ELR (cell line): ENCODE measurements around the gene CCDC12.

Source experiments
- DNase-seq: peaks from one replicate; pipeline ENCODE4 v3.0.0-alpha.2; 2015; ENCODE audit warnings: low read depth

Gene CCDC12

DNA sequence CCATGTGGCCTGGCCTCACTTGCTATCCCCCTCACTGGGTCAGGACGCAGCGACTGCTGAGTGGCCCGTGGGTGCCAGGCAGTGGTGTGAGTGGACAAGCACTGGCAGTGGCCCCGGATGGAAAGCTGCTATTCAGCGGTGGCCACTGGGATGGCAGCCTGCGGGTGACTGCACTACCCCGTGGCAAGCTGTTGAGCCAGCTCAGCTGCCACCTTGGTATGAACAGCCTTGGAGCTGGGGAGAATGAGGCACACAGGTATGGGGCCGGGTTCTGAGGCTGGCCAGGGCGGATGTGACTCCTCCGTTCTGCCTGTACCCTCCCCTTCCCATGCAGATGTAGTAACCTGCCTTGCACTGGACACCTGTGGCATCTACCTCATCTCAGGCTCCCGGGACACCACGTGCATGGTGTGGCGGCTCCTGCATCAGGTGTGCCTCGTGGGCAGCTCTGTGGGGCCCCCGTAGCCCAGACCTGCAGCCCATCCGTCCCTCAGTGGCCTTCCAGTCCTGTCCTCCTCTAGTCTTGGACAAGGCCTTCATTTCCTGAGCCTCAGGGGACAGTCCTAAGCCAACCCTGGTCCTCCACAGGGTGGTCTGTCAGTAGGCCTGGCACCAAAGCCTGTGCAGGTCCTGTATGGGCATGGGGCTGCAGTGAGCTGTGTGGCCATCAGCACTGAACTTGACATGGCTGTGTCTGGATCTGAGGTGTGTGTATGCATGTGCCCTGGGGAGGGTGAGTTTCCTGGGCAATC, 31.1 kb upstream of the CCDC12 start:
- no peak for DNase-seq

DNA sequence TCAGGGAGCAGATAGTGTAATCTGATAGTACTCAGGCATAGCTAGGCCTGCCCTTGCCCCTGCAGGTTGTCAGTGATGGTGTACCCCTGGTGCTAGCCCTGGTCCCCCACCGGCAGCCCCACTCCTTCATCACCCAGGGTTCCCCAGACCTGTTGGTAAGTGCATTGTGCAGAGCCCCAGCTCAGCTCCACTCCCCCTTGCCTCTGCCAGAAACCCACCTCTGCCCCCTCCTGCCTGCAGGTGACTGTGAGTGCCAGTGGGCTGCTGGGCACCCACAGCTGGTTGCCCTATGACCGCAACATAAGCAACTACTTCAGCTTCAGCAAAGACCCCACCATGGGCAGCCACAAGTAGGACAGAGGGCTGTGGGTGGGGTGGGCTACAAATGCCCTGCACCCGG, 30.5 kb upstream of the CCDC12 start:
- no peak for DNase-seq

DNA sequence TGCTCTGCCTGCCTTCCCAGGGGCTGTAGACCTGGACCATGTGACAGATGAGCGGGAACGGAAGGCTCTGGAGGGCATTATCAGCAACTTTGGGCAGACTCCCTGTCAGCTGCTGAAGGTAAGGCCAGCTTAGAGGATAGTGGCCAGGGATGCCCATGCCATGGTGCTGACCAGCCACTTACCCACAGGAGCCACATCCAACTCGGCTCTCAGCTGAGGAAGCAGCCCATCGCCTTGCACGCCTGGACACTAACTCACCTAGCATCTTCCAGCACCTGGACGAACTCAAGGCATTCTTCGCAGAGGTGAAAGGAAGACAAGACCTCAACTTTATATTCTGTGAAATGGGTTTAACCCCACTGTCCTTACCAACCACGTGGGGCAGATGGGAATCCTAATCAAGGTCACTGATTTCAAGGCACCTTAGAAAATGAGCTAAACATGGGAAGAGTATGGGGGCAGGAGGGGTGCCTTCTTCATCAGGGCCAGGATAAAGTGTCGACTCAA, 29.7 kb upstream of the CCDC12 start:
- DNase-seq, result no peak

DNA sequence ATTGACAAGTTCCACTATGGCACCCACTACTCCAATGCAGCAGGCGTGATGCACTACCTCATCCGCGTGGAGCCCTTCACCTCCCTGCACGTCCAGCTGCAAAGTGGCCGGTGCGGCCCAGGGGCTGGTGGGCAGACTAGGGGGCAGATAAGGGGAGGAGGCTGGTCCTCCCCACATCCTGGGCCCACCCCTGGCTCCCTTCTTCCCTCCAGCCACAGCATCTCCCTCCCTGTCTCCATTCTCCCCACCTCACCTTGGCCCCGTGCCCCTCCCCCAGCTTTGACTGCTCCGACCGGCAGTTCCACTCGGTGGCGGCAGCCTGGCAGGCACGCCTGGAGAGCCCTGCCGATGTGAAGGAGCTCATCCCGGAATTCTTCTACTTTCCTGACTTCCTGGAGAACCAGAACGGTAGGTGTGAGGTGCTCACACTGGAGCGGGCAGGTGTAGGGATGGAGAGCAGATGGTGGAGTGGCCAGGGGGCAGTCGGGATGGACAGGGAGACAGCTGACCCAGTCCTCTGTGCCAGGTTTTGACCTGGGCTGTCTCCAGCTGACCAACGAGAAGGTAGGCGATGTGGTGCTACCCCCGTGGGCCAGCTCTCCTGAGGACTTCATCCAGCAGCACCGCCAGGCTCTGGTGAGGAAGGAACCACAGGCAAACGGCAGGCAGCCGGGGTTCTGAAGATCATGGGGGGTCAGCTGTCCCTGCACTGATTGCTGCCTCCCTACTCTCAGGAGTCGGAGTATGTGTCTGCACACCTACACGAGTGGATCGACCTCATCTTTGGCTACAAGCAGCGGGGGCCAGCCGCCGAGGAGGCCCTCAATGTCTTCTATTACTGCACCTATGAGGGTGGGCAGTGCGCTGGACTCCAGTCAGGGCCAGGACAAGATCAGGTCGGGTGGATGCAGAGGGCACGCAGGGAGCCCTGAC, 28.9 kb upstream of the CCDC12 start:
- DNase-seq, result no peak

DNA sequence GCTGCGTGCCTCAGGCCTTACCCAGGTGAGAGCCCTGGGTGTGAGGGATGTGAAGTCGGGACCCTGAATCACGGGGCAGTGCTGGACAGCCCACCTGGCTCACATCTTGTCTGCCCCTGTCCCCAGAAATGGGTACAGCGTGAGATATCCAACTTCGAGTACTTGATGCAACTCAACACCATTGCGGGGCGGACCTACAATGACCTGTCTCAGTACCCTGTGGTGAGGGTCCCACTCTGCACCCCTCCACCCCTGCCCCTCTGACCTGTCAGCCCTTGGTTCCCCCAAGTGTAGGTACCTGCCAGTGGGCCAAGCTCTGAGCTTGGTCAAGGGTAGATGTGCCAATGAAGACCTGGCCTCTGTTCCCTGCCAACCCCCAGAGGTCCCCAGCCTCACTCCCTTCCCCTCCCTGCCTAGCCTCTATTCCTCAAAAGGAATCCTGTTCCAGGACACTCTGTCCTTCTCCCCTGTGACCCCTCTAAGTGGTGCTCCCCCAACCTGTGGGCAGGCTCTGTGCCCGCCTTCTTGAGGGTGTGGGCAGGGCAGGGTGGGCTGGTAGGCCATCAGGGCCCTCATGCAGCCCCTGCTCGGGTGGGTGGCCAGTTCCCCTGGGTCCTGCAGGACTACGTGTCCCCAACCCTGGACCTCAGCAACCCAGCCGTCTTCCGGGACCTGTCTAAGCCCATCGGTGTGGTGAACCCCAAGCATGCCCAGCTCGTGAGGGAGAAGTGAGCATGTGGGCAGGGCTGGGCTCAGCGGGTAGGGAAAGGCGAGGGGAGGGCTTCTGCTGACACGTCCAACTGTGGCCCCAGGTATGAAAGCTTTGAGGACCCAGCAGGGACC, 28.0 kb upstream of the CCDC12 start:
- DNase-seq, result no peak

DNA sequence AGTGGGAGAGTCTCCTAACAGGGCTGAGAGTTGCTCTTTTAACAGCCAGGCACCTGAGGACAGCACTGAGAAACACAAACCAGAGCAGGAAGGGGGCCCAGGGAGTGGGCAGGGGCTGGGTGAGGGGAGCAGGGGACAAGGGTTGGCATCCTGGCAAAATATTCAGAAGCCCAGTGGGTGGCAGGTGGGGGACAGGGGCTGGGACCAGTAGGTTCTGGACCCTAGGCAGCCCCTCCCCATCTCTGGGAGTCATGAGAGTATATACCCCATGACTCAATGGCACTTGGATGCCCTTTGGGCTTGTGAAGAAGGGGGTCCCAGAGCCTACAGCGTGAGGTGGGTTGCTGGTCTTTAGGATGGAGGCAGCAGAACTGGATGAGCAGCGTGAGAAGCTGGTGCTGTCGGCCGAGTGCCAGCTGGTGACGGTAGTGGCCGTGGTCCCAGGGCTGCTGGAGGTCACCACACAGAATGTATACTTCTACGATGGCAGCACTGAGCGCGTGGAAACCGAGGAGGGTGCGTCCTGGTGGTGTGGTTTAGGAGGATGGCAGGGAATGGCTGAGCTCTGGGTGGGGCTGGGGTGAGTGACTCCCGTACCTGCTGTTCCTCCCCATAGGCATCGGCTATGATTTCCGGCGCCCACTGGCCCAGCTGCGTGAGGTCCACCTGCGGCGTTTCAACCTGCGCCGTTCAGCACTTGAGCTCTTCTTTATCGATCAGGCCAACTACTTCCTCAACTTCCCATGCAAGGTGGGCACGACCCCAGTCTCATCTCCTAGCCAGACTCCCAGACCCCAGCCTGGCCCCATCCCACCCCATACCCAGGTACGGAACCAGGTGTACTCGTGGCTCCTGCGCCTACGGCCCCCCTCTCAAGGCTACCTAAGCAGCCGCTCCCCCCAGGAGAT, 27.2 kb upstream of the CCDC12 start:
- DNase-seq, result no peak

DNA sequence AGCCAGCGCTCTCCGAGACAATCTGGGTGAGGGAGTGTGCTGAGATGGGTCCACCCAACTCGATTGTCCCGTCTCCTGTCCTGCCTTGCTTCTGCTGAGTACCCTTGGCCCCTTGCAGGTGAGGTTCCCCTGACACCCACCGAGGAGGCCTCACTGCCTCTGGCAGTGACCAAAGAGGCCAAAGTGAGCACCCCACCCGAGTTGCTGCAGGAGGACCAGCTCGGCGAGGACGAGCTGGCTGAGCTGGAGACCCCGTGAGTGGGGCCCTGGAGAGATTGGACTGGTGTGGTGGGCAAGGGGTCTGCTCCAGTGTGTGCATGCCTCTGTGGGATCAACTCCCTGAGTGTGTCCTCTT, 26.5 kb upstream of the CCDC12 start:
- no peak for DNase-seq

DNA sequence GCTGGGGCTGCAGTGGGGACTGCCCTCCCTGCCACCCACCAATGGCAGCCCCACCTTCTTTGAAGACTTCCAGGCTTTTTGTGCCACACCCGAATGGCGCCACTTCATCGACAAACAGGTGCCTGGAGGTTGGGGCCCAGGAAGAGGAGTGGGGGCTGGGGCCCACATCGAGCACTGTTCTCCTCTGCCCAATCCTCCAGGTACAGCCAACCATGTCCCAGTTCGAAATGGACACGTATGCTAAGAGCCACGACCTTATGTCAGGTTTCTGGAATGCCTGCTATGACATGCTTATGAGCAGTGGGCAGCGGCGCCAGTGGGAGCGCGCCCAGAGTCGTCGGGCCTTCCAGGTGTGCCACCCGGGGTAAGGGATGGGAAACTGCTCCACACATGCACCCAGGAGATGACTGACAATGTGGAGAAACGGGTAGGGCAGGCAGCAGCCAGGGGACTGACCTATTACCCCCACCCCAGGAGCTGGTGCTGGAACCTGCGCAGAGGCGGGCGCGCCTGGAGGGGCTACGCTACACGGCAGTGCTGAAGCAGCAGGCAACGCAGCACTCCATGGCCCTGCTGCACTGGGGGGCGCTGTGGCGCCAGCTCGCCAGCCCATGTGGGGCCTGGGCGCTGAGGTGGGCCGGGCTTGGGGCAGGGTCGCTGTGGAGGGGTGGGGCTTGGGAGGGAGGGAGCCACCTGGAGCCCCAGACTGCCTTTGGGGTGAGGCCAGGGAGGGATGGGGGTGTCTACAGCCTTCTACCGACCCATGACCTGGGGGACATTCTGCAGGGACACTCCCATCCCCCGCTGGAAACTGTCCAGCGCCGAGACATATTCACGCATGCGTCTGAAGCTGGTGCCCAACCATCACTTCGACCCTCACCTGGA, 25.9 kb upstream of the CCDC12 start:
- DNase-seq, result no peak

DNA sequence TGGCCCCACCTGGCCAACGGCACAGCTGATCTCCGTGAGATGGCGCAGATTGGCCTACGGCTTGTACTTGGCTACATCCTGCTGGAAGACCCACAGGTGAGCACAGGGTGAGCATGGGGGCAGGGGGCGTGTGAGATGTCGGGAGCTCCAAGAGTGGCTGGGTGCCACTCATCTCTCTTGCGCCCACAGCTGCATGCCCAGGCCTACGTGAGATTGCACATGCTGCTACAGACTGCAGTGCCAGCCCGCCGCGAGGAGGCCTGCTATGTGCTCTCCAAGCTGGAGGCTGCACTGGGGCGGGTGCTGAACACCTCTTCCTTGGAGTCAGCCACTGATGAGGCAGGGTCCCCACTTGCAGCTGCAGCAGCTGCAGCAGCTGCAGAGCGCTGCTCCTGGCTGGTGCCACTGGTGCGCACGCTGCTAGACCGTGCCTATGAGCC, 25.2 kb upstream of the CCDC12 start:
- DNase-seq, result no peak

DNA sequence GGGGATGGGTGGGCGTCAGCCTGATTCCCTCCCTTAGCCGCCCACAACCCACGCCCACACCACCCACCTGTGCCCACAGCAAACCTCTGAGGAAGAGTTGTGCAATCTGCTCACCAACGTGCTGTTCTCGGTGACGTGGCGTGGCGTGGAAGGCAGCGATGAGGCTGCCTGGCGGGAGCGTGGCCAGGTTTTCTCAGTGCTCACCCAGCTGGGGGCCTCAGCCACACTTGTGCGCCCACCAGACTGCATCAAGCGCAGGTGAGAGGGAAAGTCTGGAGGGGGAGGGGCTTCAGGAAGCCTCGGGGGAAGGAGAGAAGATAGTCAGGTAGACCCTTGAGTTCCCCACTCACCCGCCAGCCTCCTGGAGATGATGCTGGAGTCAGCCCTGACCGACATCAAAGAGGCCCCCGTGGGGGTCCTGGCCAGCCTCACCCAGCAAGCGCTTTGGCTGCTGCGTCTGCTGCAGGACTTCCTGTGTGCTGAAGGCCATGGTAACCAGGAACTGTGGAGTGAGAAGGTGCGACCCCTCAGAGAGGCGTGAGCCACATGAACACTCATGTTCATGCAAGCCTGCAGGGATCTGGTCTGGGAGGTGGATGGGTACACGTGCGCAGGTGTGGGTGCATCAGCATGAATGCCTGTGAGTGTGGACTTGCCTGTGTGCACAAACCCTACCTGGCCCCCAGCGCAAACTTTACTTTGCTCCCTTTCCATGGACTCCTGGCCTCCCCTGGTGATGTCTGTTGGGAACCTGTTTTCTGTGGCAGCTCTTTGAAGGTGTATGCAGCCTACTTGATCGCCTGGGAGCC, 24.6 kb upstream of the CCDC12 start:
- DNase-seq, result no peak

DNA sequence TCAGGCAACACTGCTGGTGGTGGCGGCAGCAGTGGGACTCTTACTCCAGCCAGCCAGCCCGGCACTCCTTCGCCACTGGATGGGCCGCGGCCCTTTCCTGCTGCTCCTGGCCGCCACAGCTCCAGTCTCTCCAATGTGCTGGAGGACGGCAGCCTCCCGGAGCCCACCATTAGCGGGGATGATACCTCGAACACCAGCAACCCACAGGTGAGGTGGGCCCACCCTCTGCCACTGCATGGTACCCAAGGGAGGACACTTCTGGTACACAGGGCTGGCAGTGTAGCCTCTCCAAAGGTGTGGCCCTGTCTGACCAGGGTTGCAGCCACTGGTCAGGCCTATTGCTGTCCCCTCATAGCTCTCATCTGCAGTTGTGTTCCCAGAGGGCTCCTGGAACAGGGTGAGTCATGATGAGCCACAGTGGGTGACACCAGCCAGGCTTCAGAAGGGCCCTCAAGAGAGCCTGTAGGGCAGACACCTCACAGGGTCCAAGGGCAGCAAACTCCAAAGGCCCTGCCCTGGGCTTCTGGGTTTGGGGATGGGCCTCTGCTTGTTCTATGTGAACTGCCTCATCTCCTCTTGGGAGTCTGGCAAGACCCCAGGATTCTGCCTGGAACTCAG, 23.8 kb upstream of the CCDC12 start:
- DNase-seq, result peak; percentile 71

DNA sequence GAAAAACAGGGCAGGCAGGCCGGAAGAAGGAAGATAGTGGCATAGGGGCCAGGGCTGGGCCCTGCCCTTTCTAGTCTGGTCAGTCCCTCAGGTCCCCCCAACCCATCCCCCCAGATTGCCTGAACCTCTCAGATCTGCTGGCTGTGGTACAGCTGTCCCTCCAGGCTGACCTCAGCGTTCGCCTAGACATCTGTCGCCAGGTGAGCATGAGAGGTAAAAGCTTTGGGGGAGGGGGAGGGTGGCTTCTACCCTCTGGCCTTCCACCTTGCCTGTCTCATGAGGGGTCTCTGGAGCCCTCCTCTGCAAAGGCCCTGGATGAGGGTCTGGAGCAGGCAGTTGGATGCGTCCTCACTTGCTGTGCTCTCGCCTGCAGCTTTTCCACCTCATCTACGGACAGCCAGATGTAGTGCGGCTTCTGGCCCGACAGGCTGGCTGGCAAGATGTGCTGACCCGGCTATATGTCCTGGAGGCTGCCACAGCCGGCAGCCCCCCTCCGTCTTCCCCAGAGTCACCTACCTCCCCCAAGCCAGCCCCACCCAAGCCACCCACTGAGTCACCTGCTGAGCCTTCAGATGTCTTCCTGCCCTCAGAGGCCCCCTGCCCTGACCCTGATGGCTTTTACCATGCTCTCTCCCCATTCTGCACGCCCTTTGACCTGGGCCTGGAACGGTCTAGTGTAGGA, 23.1 kb upstream of the CCDC12 start:
- DNase-seq, result no peak

DNA sequence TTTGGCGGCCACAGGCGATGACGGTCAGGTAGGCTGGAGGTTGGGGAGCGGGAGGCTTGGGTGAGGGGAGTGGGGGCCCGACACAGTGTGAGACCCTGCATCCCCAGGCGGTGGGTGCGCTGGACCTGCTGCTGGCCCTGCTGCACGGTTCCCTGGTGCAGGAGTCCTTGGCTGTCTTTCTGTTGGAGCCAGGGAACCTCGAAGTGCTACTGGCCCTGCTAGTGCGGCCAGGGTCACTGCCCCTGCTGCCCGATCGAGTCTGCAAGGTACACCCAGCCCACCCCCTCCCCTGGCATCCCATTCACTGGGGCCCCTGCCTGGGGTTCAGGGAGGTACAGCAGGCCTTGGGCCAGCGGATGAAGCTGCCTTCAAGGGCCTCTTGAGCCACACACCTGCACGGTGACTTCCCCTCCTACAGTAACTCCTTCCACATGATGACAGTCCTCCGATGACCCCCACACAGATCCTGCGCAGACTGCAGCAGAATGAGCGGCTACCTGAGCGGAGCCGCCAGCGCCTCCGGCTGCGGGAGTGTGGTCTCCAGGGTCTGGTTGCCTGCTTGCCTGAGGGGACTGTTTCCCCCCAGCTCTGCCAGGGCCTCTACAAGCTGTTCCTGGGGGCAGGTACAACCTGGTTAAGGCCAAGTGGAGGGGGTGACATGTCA, 22.4 kb upstream of the CCDC12 start:
- DNase-seq, result no peak

DNA sequence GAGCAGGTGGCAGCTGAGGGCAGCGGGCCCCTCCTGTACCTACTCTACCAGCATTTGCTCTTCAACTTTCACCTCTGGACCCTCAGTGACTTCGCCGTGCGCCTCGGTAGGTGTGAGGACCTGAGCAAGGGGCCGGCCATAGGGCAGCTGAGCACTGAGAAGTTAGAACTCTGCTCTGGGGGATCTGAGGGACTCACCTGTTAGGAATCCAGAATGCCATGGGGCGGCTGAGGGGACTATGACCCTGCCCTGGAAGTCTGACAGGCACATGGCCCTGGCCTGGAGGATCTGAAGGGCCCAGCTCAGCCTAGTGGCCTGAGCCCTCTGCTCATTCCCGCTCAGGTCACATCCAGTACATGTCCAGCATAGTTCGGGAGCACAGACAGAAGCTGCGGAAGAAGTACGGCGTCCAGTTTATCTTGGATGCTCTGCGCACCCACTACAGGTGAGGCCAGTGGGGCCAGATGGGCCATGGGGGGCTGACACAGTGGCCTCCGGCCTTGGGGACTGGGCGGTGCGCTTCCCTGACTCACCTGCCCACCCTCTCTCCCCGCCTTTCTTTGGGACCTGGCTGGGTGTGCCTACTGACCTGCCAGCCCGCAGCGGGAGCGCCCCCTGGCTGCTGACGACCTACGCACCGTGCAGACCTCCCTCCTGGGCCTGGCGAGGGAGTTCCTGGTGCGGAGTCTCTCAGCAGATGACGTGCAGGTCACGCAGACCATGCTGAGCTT, 21.7 kb upstream of the CCDC12 start:
- DNase-seq, result peak; percentile 60

DNA sequence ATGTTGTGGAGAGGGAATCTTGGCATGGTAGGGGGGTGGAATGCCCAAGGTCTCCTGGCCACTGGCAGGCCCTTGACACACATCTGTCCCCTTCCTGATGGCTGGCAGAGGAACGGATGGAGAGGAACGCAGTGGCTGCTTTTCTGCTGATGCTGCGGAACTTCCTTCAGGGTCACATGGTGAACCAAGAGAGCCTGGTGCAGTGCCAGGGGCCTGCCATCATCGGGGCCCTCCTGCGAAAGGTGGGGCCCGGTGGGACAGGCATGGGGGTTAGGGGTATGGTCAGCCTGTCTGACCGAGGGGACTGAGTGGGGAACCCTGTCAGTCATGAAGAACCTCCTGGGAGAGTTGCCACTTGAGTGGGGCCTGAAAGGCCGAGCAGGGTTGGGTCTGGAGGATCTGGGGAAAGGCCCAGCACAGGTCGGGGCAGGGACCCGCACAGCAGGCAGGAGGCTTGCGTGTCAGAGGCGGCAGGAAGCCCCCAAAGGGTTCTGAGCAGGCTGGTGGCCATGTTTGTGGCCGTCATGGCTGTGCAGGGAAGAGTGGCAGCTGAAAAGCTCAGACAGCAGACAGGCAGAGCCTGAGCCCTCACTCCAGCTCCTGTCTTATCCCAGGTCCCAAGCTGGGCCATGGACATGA, 21.0 kb upstream of the CCDC12 start:
- no peak for DNase-seq

DNA sequence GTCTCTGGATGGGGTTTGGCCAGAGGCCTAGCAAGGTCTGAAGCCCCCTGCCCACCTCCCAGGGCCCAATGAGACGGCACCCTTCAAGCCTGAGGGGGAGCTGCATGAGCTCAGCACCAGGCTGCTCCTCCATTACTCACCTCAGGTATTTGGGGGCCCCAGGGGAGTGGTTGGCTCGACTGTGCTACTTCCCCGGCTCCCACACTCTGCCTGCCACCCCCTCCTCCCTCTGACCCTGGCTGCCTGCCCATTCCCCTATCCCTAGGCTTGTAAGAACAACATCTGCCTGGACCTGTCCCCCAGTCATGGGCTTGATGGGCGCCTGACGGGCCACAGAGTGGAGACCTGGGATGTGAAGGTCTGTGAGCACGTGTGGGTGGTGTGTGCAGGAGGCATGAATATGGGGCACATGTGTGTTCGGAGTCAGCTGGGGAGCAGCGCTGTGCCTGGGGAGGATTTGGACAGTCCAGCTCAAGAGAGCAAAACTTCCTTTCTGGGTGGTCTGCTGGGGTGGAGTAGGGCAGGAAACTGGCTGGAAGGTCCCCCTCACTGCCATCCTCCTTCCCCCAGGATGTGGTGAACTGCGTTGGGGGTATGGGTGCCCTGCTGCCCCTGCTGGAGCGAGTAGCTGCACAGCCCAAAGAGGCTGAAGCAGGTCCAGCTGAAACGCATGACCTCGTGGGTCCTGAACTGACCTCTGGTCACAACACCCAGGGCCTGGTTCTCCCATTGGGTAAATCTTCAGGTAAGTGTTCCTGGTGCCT, 20.3 kb upstream of the CCDC12 start:
- DNase-seq, result no peak
